K562 (cell line): Measurements from ENCODE around the gene ALKBH3. TPM values are rescaled to one million over a fixed set of nuclear protein-coding genes. Genes with fewer than 3 reads are reported as not detected.

Source experiments
- ATF4 ChIP-seq: fragments of 450-650 bp; formaldehyde crosslinking; IDR thresholded peaks from 2 replicates; pipeline ENCODE4 v1.4.0; 2022; ENCODE audit warnings: mild to moderate bottlenecking, moderate library complexity
- BACH1 ChIP-seq: fragments of 200-800 bp; sonication (Bioruptor generic); IDR thresholded peaks from 2 replicates; pipeline ENCODE4 v1.6.1; 2016; ENCODE audit warnings: missing genetic modification characterization, missing compliant biosample characterization
- BRF1 ChIP-seq: IDR thresholded peaks from 3 replicates; pipeline ENCODE4 v1.6.1; 2011; ENCODE audit warnings: borderline replicate concordance, mild to moderate bottlenecking; ENCODE audit not compliant: insufficient read length; ENCODE audit errors: extremely low read depth
- CBFA2T3 ChIP-seq: fragments of 450-650 bp; IDR thresholded peaks from 2 replicates; pipeline ENCODE4 v1.6.1; 2017
- CHD2 ChIP-seq: IDR thresholded peaks from 2 replicates; pipeline ENCODE4 v1.6.1; 2011; ENCODE audit warnings: low read depth, low read length
- FOXM1 ChIP-seq, 2 experiments: fragments of 450-650 bp in 1 of 2; sonication (generic) in 1 of 2; formaldehyde crosslinking in 1 of 2; IDR thresholded peaks; 2 replicates each; pipeline versions ENCODE4 v1.6.1 to v1.9.0; 2017 to 2022; ENCODE audit warnings: low read depth in 2 of 2, mild to moderate bottlenecking in 2 of 2, missing genetic modification reagents in 1 of 2, moderate library complexity in 1 of 2
- GMEB1 ChIP-seq: fragments of 250-450 bp; sonication (Bioruptor Pico); IDR thresholded peaks from 2 replicates; pipeline ENCODE4 v1.4.0; 2020; ENCODE audit warnings: mild to moderate bottlenecking
- HMGXB4 ChIP-seq: sonication (generic); formaldehyde crosslinking; IDR thresholded peaks from 2 replicates; pipeline ENCODE4 v1.8.1; 2023; ENCODE audit warnings: mild to moderate bottlenecking, missing genetic modification reagents
- HNRNPUL1 ChIP-seq: fragments of 200-400 bp; formaldehyde crosslinking; IDR thresholded peaks from 2 replicates; pipeline ENCODE4 v1.6.1; 2017; ENCODE audit warnings: low read length
- JUN ChIP-seq, 2 experiments: sonication (generic) in 1 of 2; formaldehyde crosslinking in 1 of 2; IDR thresholded peaks; 2 replicates each; pipeline versions ENCODE4 v1.6.1 to v1.8.0; 2012 to 2022; ENCODE audit warnings: borderline replicate concordance in 2 of 2, mild to moderate bottlenecking in 2 of 2, improper control_type of control experiment in 1 of 2, low read depth in 1 of 2, low read length in 1 of 2, missing genetic modification reagents in 1 of 2
- KDM2B ChIP-seq: fragments of 250-450 bp; sonication (Bioruptor Pico); IDR thresholded peaks from 2 replicates; pipeline ENCODE4 v1.8.0; 2021; ENCODE audit warnings: mild to moderate bottlenecking, moderate library complexity
- POU5F1 ChIP-seq: fragments of 150-350 bp; IDR thresholded peaks from 2 replicates; pipeline ENCODE4 v1.6.1; 2014; ENCODE audit warnings: borderline replicate concordance, low read length, low read depth, mild to moderate bottlenecking; ENCODE audit not compliant: partially characterized antibody
- RBFOX2 ChIP-seq: fragments of 200-400 bp; formaldehyde crosslinking; IDR thresholded peaks from 2 replicates; pipeline ENCODE4 v1.6.1; 2017; ENCODE audit warnings: low read depth, mild to moderate bottlenecking, low read length, moderate library complexity
- TAF7 ChIP-seq: fragments of 450-650 bp; IDR thresholded peaks from 2 replicates; pipeline ENCODE4 v1.6.1; 2016; ENCODE audit warnings: missing genetic modification characterization, missing compliant biosample characterization
- TAL1 ChIP-seq: fragments of 450-650 bp; IDR thresholded peaks from 2 replicates; pipeline ENCODE4 v1.6.1; 2016; ENCODE audit warnings: mild to moderate bottlenecking
- TBL1XR1 ChIP-seq, 2 experiments: IDR thresholded peaks; 2 replicates each; pipeline ENCODE4 v1.6.1; 2012; ENCODE audit warnings: improper control_type of control experiment in 2 of 2, low read length in 2 of 2, mild to moderate bottlenecking in 1 of 2
- TEAD2 ChIP-seq: fragments of 450-650 bp; IDR thresholded peaks from 2 replicates; pipeline ENCODE4 v1.6.1; 2016; ENCODE audit warnings: missing genetic modification characterization, control low read depth, missing compliant biosample characterization
- YY1 ChIP-seq, 3 experiments: IDR thresholded peaks; 2 replicates each; pipeline ENCODE4 v1.6.1; 2011; ENCODE audit warnings: low read length in 2 of 3, mild to moderate bottlenecking in 2 of 3, moderate library complexity in 2 of 3, borderline replicate concordance in 1 of 3, control low read depth in 1 of 3, low read depth in 1 of 3; ENCODE audit not compliant: insufficient read depth in 3 of 3, insufficient replicate concordance in 2 of 3, control insufficient read depth in 1 of 3, insufficient read length in 1 of 3; ENCODE audit errors: extremely low read depth in 1 of 3
- ZBTB17 ChIP-seq: fragments of 450-650 bp; formaldehyde crosslinking; IDR thresholded peaks from 2 replicates; pipeline ENCODE4 v1.4.0; 2020; ENCODE audit warnings: mild to moderate bottlenecking
- ZBTB8A ChIP-seq: fragments of 450-650 bp; IDR thresholded peaks from 2 replicates; pipeline ENCODE4 v1.6.1; 2018; ENCODE audit warnings: mild to moderate bottlenecking, moderate library complexity; ENCODE audit not compliant: partially characterized antibody
- ZFP1 ChIP-seq: fragments of 450-650 bp; formaldehyde crosslinking; IDR thresholded peaks from 2 replicates; pipeline ENCODE4 v1.4.0; 2020; ENCODE audit warnings: mild to moderate bottlenecking, mixed read lengths
- polyA plus RNA-seq, 8 experiments: library from polyadenylated mRNA; depleted of rRNA in 4 of 8; stranded (reverse) in 5 of 8; unstranded in 3 of 8; fragments of >200 nt; fragmentation: Nextera tagmentation in 2 of 8; fragmentation: Illumina TruSeq in 1 of 8; extraction: Ambion mirVana in 2 of 8; extraction: Trizol in 1 of 8; gene quantifications; 2 replicates each; pipeline versions ENCODE4 v1.2.1 to v1.2.3, GENCODE V29; 2011 to 2014; ENCODE audit warnings: inconsistent platforms in 1 of 8, missing spikeins in 1 of 8
- total RNA-seq, 7 experiments: library from RNA; depleted of rRNA in 6 of 7; stranded (reverse); fragments of >200 nt in 6 of 7; fragmentation: Illumina TruSeq in 2 of 7; extraction: Trizol in 2 of 7; gene quantifications; 2 replicates each; pipeline versions ENCODE4 v1.2.1 to v1.2.3, GENCODE V29; 2011 to 2021; ENCODE audit warnings: low replicate concordance in 1 of 7

The ALKBH3 gene
- total and polyA plus RNA-seq, 9 of the 15 experiments (the other 6 are each of a cell fraction or from before 2014, with no cell fraction given), result 16.0 to 49.9 (median 36.5) TPM

GRCh38 chr11:43952401-43953342 lies 72.0 kb downstream of the ALKBH3 start (continued):
- TF ChIP-seq TBL1XR1 (IDR thresholded peaks at IDR 0.05; ENCODE audit: low read length in 2 of 2) (peak in 1 of 2 experiments; percentile 64; a peak in 1 of 4 replicates), KDM2B (CRISPR knock-in tag) (peak; percentile 98), JUN (IDR thresholded peaks at IDR 0.05; ENCODE audit: borderline replicate concordance, low read depth, low read length) (no peak), JUN (CRISPR knock-in tag; IDR thresholded peaks at IDR 0.05; ENCODE audit: borderline replicate concordance) (no peak), GMEB1 (CRISPR knock-in tag) (peak; percentile 49; the same call in 1 of the 2 replicates), BRF1 (no peak), YY1 (IDR thresholded peaks at IDR 0.05; ENCODE audit: borderline replicate concordance in 1 of 3, control insufficient read depth in 1 of 3, extremely low read depth in 1 of 3, insufficient read depth in 3 of 3, insufficient read length in 1 of 3, insufficient replicate concordance in 2 of 3, low read depth in 1 of 3, low read length in 2 of 3) (peak in 1 of 3 experiments; percentile 39), TEAD2 (tag) (peak; percentile 90), TAF7 (tag) (peak; percentile 94), FOXM1 (IDR thresholded peaks at IDR 0.05; ENCODE audit: low read depth) (peak; percentile 87), FOXM1 (CRISPR knock-in tag; IDR thresholded peaks at IDR 0.05; ENCODE audit: low read depth) (no peak), ATF4 (peak; percentile 92), CHD2 (no peak), HNRNPUL1 (no peak), HMGXB4 (CRISPR knock-in tag) (no peak), ZBTB8A (no peak), RBFOX2 (no peak), POU5F1 (no peak), CBFA2T3 (peak; percentile 97), ZFP1 (CRISPR knock-in tag) (peak; percentile 92), BACH1 (tag) (peak; percentile 88), ZBTB17 (CRISPR knock-in tag) (peak; percentile 95), TAL1 (peak; percentile 97)
